HL-60 (cell line): ENCODE data around the gene ALDH3A2.

Source experiments
- DNase-seq, 2 experiments: peaks; one replicate each; pipeline ENCODE4 v3.0.0-alpha.2; 2010 to 2020; ENCODE audit warnings: low read depth in 1 of 2, low spot score in 1 of 2
- H3K27ac ChIP-seq: fragments of 250-450 bp; sonication (Bioruptor Pico); replicated peaks from 2 replicates; pipeline ENCODE4 v1.5.1; 2020; ENCODE audit warnings: mild to moderate bottlenecking, moderate library complexity
- H3K27me3 ChIP-seq: fragments of 250-450 bp; sonication (Bioruptor Pico); 2 replicates; pipeline ENCODE4 v1.5.1; 2021; ENCODE audit warnings: mild to moderate bottlenecking, moderate library complexity; ENCODE audit not compliant: insufficient read depth, poor library complexity, severe bottlenecking
- H3K4me3 ChIP-seq: replicated peaks from 2 replicates; pipeline ENCODE4 v1.5.1; 2011; ENCODE audit warnings: mild to moderate bottlenecking, control low read depth, low read length; ENCODE audit not compliant: insufficient read depth
- GABPA ChIP-seq: IDR thresholded peaks from 2 replicates; pipeline ENCODE4 v1.6.1; 2012; ENCODE audit warnings: low read depth
- POLR2AphosphoS5 ChIP-seq: IDR thresholded peaks from 2 replicates; pipeline ENCODE4 v1.6.1; 2012; ENCODE audit warnings: low read depth
- SPI1 ChIP-seq: IDR thresholded peaks from 2 replicates; pipeline ENCODE4 v1.6.1; 2012; ENCODE audit warnings: low read depth, mild to moderate bottlenecking, borderline replicate concordance
- TF ChIP-seq, protein P1 (sequence below): IDR thresholded peaks from one replicate; pipeline ENCODE4 v1.5.1; 2011; ENCODE audit warnings: low read length, control low read depth, inconsistent platforms; ENCODE audit not compliant: insufficient read depth
- TF ChIP-seq, protein P2 (sequence below): IDR thresholded peaks from 2 replicates; pipeline ENCODE4 v1.6.1; 2012; ENCODE audit warnings: low read depth; ENCODE audit not compliant: insufficient replicate concordance

The ALDH3A2 gene

DNA sequence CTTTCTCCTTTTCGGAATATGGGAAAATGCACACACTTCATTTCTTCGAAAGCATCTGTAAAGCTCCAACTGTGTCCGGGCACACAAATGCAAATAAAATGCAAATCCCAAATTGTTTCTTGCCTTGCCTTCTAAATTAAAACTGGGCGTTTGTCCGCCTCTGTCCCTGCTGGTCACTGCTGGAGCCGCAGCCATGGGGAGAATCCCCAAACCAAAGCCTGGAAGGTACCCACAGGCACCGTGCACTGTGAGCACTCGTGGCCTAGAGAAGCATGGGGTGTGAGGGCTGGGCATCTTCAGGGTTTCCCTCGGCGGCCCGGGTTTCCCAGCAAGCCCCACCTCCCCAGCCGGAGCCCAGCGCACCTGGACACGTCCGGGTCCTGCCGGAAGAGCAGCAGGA, 64.9 kb downstream of the ALDH3A2 start:
- H3K4me3 ChIP-seq = no peak overlapping the region
- H3K27ac ChIP-seq = no peak overlapping the region
- TF ChIP-seq POLR2AphosphoS5 (no peak), GABPA (no peak), SPI1 (no peak)
- TF ChIP-seq, protein P1, sequence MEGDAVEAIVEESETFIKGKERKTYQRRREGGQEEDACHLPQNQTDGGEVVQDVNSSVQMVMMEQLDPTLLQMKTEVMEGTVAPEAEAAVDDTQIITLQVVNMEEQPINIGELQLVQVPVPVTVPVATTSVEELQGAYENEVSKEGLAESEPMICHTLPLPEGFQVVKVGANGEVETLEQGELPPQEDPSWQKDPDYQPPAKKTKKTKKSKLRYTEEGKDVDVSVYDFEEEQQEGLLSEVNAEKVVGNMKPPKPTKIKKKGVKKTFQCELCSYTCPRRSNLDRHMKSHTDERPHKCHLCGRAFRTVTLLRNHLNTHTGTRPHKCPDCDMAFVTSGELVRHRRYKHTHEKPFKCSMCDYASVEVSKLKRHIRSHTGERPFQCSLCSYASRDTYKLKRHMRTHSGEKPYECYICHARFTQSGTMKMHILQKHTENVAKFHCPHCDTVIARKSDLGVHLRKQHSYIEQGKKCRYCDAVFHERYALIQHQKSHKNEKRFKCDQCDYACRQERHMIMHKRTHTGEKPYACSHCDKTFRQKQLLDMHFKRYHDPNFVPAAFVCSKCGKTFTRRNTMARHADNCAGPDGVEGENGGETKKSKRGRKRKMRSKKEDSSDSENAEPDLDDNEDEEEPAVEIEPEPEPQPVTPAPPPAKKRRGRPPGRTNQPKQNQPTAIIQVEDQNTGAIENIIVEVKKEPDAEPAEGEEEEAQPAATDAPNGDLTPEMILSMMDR = no peak
- TF ChIP-seq, protein P2, sequence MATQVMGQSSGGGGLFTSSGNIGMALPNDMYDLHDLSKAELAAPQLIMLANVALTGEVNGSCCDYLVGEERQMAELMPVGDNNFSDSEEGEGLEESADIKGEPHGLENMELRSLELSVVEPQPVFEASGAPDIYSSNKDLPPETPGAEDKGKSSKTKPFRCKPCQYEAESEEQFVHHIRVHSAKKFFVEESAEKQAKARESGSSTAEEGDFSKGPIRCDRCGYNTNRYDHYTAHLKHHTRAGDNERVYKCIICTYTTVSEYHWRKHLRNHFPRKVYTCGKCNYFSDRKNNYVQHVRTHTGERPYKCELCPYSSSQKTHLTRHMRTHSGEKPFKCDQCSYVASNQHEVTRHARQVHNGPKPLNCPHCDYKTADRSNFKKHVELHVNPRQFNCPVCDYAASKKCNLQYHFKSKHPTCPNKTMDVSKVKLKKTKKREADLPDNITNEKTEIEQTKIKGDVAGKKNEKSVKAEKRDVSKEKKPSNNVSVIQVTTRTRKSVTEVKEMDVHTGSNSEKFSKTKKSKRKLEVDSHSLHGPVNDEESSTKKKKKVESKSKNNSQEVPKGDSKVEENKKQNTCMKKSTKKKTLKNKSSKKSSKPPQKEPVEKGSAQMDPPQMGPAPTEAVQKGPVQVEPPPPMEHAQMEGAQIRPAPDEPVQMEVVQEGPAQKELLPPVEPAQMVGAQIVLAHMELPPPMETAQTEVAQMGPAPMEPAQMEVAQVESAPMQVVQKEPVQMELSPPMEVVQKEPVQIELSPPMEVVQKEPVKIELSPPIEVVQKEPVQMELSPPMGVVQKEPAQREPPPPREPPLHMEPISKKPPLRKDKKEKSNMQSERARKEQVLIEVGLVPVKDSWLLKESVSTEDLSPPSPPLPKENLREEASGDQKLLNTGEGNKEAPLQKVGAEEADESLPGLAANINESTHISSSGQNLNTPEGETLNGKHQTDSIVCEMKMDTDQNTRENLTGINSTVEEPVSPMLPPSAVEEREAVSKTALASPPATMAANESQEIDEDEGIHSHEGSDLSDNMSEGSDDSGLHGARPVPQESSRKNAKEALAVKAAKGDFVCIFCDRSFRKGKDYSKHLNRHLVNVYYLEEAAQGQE = no peak
- no peak for DNase-seq
- no peaks in the 10 kb centered on the region for H3K27me3 ChIP-seq

DNA sequence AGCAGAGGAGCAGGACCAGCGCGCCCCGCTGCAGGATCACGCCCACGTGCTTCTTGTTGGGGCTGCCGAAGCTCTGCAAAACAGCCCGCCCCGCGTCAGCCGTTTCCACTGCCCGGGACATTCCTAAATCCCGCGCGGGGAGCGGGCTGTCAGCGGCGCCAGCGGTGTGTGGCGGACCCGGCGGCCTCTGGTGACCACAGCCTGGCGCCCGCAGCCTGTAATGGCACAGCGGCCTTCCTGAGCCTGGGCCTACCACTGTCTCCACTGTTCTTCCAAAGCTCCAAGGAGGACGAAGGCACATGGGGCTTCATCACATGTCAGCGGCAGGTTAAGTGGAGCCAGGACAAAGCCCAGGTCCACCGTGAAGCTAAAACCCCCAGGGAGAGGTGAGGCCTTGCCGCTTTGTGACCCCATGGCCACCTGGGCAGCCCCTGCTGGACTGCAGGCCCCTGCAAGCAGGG, 65.4 kb downstream of the ALDH3A2 start:
- DNase-seq = no peak
- Histone ChIP-seq H3K27ac (no peak overlapping the region), H3K27me3 (no peaks in the 10 kb centered on the region), H3K4me3 (no peak overlapping the region)
- TF ChIP-seq POLR2AphosphoS5 (no peak), SPI1 (no peak), GABPA (no peak)
- TF ChIP-seq, protein P2 = no peak
- TF ChIP-seq, protein P1 = no peak

DNA sequence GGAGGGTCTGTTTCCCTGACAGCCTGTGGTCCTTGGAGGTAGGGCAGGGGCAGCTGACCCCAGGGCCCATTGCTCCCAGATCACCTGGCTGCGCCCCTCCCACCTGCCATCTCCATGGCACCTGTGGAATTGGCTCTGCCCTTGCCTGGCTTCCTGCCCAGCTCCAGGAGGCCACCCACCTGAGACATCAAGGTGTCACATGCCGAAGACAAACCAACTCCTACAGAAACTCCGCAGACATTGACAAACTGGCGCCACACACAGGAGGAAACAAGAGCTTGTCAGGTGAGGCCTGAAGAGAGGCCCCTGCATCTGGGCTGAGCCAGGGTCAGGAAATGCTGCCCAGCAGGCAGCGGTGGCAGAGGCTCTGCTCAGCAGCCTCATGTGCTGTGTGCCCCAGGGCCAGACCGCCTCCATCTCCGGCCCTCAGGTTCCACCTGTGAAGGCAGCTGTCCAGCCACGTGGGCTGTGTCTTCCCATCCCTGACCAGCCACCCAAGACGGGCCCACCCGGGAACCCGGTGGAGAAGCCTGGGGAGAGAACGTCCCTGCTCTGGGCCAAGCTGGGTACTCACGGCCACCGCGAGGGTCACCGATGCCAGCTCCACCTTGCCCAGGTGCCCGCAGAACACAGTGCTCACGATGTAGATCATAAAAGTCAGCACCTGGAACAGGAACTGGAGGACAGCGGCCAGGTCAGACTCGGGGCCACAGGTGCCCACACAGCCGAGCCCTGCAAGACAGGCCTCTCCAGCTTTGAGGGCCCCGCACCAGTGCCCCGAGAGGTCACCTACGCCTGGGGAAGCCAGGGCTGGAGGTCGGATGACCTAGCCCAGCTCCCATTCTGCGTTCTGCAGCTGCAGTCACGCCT, 66.2 kb downstream of the ALDH3A2 start:
- DNase-seq = no peak
- no peak overlapping the region for H3K27ac ChIP-seq
- no peak overlapping the region for H3K4me3 ChIP-seq
- H3K27me3 ChIP-seq = no peaks in the 10 kb centered on the region
- no peak for TF ChIP-seq SPI1
- TF ChIP-seq GABPA = no peak
- TF ChIP-seq, protein P1 = no peak
- TF ChIP-seq, protein P2 = no peak
- no peak for TF ChIP-seq POLR2AphosphoS5
